ENCODE data around the gene PPIF.

Gene PPIF

GRCh38 chr10:79387466-79387973, 40.3 kb downstream of the PPIF start:
- DNase-seq (ENCODE audit: low spot score) = no peak

- no peak for DNase-seq (ENCODE audit: low spot score)
These were observed 40.9 kb downstream of the PPIF start for GRCh38 chr10:79387974-79388850.

- no peak for DNase-seq (ENCODE audit: low spot score)
These were observed 42.8 kb downstream of the PPIF start for GRCh38 chr10:79390057-79390456.

- no peak for DNase-seq (ENCODE audit: low spot score)
These were observed 43.4 kb downstream of the PPIF start for GRCh38 chr10:79390551-79391229.

GRCh38 chr10:79391231-79392019, 44.2 kb downstream of the PPIF start:
- DNase-seq (ENCODE audit: low spot score) = no peak

GRCh38 chr10:79392020-79392398, 44.7 kb downstream of the PPIF start:
- DNase-seq (ENCODE audit: low spot score) = no peak

- no peak for DNase-seq (ENCODE audit: low spot score)
These were observed 45.4 kb downstream of the PPIF start for GRCh38 chr10:79392506-79393176.

- DNase-seq (ENCODE audit: low spot score) = no peak
These were observed 46.1 kb downstream of the PPIF start for GRCh38 chr10:79393221-79393923.

- no peak for DNase-seq (ENCODE audit: low spot score)
These were observed 46.8 kb downstream of the PPIF start for GRCh38 chr10:79393924-79394610.

GRCh38 chr10:79394664-79395063, 47.4 kb downstream of the PPIF start:
- no peak for DNase-seq (ENCODE audit: low spot score)

GRCh38 chr10:79396520-79396919, 49.3 kb downstream of the PPIF start:
- DNase-seq (ENCODE audit: low spot score) = no peak

- DNase-seq (ENCODE audit: low spot score) = no peak
These were observed 49.8 kb downstream of the PPIF start for GRCh38 chr10:79397051-79397450.

GRCh38 chr10:79397575-79398303, 50.5 kb downstream of the PPIF start:
- no peak for DNase-seq (ENCODE audit: low spot score)

- DNase-seq (ENCODE audit: low spot score) = no peak
These were observed 51.4 kb downstream of the PPIF start for GRCh38 chr10:79398642-79399041.

GRCh38 chr10:79399223-79399831, 52.1 kb downstream of the PPIF start:
- no peak for DNase-seq (ENCODE audit: low spot score)

- peak; percentile 21 for DNase-seq (ENCODE audit: low spot score)
These were observed 53.1 kb downstream of the PPIF start for GRCh38 chr10:79400146-79401004.

- no peak for DNase-seq (ENCODE audit: low spot score)
These were observed 54.0 kb downstream of the PPIF start for GRCh38 chr10:79401015-79401921.

- no peak for DNase-seq (ENCODE audit: low spot score)
These were observed 55.3 kb downstream of the PPIF start for GRCh38 chr10:79402625-79402946.
